ENCODE data around the gene ZFR2. TPM values are rescaled to one million over a fixed set of nuclear protein-coding genes. Genes with fewer than 3 reads are reported as not detected.

Gene ZFR2
- total and polyA plus RNA-seq, 9 donors: 0.05 to 0.25 (median 0.14) TPM; not detected in 3

DNA sequence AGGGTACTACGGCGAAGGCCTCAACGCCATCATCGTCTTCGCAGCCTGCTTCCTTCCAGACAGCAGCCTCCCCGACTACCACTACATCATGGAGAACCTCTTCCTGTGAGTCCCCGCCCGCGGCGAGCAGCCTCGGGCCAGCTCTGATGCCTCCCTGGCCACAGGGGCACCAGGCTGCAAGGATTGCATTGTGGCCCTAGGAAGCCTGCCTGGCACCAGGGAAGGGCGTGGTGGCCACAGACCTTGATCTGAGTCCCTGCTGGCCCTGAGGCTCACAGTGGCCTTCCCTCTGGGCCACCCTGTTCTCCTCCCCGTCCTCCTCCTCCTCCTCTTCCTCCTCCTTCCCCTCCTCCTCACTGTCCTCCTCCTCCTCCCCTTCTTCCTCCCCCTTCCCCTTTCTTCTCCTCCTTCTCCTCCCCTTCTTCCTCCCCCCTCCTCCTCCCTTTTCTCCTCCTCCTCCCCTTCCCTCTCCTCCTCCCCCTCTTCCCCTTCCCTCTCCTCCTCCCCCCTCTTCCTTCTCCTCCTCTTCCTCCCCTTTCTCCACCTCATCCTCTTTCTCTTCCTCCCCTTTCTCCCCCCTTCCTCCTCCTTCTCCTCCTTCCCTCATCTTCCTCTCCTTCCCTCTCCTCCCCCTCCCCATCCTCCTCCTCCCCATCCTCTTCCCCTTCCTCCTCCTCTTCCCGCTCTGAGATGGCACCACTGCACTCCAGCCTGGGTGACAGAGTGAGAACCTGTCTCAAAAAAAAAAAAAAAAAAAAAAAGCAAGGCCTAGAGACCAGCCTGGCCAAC is 39.6 kb upstream of the ZFR2 start:
- no peaks in the 10 kb centered on the region for H3K36me3 ChIP-seq
- 61 to 74% (median 69%) methylated on average over 14 of the region's 14 CpGs for WGBS, 3 donors
- H3K4me1 ChIP-seq (ENCODE audit: insufficient read depth): no peaks in the 10 kb centered on the region
- no peak overlapping the region for H3K4me3 ChIP-seq
- no peaks in the 10 kb centered on the region for H3K27me3 ChIP-seq
- no peaks in the 10 kb centered on the region for H3K9me3 ChIP-seq
- H3K27ac ChIP-seq: no peak overlapping the region
- TF ChIP-seq POLR2A (IDR thresholded peaks at IDR 0.05) (no peak), EP300 (IDR thresholded peaks at IDR 0.05) (no peak)
- TF ChIP-seq, protein P1, sequence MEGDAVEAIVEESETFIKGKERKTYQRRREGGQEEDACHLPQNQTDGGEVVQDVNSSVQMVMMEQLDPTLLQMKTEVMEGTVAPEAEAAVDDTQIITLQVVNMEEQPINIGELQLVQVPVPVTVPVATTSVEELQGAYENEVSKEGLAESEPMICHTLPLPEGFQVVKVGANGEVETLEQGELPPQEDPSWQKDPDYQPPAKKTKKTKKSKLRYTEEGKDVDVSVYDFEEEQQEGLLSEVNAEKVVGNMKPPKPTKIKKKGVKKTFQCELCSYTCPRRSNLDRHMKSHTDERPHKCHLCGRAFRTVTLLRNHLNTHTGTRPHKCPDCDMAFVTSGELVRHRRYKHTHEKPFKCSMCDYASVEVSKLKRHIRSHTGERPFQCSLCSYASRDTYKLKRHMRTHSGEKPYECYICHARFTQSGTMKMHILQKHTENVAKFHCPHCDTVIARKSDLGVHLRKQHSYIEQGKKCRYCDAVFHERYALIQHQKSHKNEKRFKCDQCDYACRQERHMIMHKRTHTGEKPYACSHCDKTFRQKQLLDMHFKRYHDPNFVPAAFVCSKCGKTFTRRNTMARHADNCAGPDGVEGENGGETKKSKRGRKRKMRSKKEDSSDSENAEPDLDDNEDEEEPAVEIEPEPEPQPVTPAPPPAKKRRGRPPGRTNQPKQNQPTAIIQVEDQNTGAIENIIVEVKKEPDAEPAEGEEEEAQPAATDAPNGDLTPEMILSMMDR (IDR thresholded peaks at IDR 0.05): no peak
- intact Hi-C loops (cut with DNase I): no loop called here
- no peak for DNase-seq

DNA sequence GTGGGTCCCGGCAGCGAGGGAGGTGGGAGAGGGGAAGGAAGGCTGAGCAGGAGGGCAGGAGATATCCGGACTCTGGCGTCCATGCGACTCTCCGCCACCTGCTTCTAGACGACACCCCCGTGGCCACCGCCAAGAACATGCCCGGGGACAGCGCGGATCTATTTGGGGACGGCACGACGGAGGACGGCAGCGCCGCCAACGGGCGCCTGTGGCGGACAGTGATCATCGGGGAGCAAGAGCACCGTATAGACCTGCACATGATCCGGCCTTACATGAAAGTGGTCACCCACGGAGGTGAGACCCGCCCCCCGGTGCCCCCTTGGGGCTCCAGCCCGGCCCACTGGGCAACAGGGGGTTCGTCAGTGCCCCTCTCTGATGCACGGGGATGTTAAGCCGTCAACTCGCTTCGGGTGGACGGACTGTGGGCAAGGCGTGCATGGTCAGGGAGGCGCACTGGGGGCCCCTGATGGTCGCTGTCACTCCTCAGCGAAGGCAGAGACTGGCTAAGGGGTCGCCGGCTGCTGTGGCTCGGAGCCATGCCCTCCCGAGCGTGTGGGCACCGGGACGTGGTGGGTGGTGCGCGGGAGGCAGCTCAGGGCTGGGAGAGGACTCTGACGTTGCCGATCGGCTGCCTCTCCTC is 38.9 kb upstream of the ZFR2 start:
- no peaks in the 10 kb centered on the region for H3K4me1 ChIP-seq (ENCODE audit: insufficient read depth)
- no peaks in the 10 kb centered on the region for H3K36me3 ChIP-seq
- 80 to 85% (median 84%) methylated on average over 50 of the region's 50 CpGs for WGBS, 3 donors
- no peaks in the 10 kb centered on the region for H3K27me3 ChIP-seq
- H3K4me3 ChIP-seq: no peak overlapping the region
- no peaks in the 10 kb centered on the region for H3K9me3 ChIP-seq
- intact Hi-C loops (cut with DNase I): no loop called here
- no peak overlapping the region for H3K27ac ChIP-seq
- TF ChIP-seq POLR2A (IDR thresholded peaks at IDR 0.05): no peak
- no peak for TF ChIP-seq EP300 (IDR thresholded peaks at IDR 0.05)
- TF ChIP-seq, protein P1 (IDR thresholded peaks at IDR 0.05): no peak
- no peak for DNase-seq

DNA sequence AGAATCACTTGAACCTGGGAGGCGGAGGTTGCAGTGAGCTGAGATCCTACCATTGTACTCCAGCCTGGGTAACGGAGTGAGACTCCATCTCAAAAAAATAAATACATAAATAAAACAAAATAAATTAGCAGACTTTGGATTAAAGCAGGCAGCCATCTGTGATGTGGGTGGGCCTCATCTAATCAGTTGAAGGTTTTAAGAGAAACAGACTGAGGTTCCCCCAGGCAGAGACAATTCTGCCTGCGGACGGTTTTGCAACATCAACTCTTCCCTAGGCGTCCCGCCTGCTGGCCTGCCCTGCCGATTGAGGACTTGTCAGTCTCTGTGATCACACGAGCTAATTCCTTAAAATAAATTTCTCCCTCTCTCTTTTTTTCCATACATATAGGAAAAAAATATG is 35.4 kb upstream of the ZFR2 start:
- H3K9me3 ChIP-seq: no peaks in the 10 kb centered on the region
- WGBS, 3 donors: 86 to 92% (median 90%) methylated on average over 8 of the region's 8 CpGs
- TF ChIP-seq POLR2A (IDR thresholded peaks at IDR 0.05) (no peak), EP300 (IDR thresholded peaks at IDR 0.05) (no peak)
- TF ChIP-seq, protein P1 (IDR thresholded peaks at IDR 0.05): no peak
- H3K4me1 ChIP-seq (ENCODE audit: insufficient read depth): no peaks in the 10 kb centered on the region
- no peak overlapping the region for H3K27ac ChIP-seq
- intact Hi-C loops (cut with DNase I): no loop called here
- H3K4me3 ChIP-seq: no peak overlapping the region
- no peaks in the 10 kb centered on the region for H3K27me3 ChIP-seq
- DNase-seq: no peak
- no peaks in the 10 kb centered on the region for H3K36me3 ChIP-seq

DNA sequence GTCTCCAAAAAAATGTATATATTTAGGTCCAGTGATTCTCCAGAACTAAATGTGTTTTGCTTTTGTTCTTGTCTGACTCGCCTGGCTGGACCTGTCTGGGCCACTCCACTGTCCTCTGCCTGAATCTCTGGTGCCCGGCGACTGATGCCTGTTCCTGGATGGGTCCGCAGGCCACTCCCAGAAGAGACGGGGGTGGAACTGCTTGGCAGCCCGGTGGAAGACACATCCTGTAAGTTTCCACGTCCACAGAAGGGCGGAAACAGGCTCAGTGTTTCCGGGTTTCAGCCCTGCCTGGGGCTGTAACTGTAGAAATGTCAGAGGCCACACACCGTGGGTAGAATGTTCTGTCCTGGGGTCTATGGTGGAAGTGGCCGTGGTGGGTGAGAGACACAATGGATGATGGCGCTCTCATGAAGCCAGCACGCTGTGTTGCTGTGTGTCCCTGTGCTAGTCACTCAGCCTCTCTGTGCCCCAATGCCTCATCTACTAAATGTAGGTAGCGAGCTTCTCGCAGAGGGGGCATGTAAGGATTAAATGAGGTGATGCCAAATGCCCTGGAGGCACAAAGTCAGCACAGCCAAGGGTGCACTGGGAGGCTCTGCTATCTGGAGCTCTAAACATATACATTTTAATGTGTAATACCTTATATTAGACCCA is 33.6 kb upstream of the ZFR2 start:
- TF ChIP-seq EP300 (IDR thresholded peaks at IDR 0.05): no peak
- TF ChIP-seq, protein P1 (IDR thresholded peaks at IDR 0.05): no peak
- no peak for TF ChIP-seq POLR2A (IDR thresholded peaks at IDR 0.05)
- Histone ChIP-seq H3K4me1 (ENCODE audit: insufficient read depth) (no peaks in the 10 kb centered on the region), H3K27ac (no peak overlapping the region), H3K36me3 (no peaks in the 10 kb centered on the region), H3K4me3 (no peak overlapping the region), H3K9me3 (peaks cover 0 to 4% of the 10 kb centered on the region in 2 donors), H3K27me3 (no peaks in the 10 kb centered on the region)
- WGBS, 3 donors: 72 to 77% (median 75%) methylated on average over 15 of the region's 15 CpGs
- intact Hi-C loops (cut with DNase I): no loop called here
- DNase-seq: no peak
